Measurements from ENCODE around the gene PGAM2.

The PGAM2 gene

GRCh38 chr7:44103923-44104859 lies 38.8 kb upstream of the PGAM2 start, which contains the start of gene AEBP1:
TSS of gene AEBP1 (plus strand) at chr7:44104345. CDS start at chr7:44104666, 321 bp downstream.
- DNase-seq (ENCODE audit: extremely low read depth in 1 of 2, low read depth in 1 of 2): no peak

GRCh38 chr7:44103566-44103922 lies 38.2 kb upstream of the PGAM2 start:
- DNase-seq (ENCODE audit: extremely low read depth in 1 of 2, low read depth in 1 of 2): no peak

GRCh38 chr7:44102846-44103565 lies 37.6 kb upstream of the PGAM2 start:
- DNase-seq (ENCODE audit: extremely low read depth in 1 of 2, low read depth in 1 of 2): no peak

GRCh38 chr7:44101966-44102845 lies 36.8 kb upstream of the PGAM2 start:
- DNase-seq (ENCODE audit: extremely low read depth in 1 of 2, low read depth in 1 of 2): no peak

- no peak for DNase-seq (ENCODE audit: extremely low read depth in 1 of 2, low read depth in 1 of 2)
These were observed 36.1 kb upstream of the PGAM2 start for GRCh38 chr7:44101303-44101965.

GRCh38 chr7:44100458-44101302 lies 35.3 kb upstream of the PGAM2 start:
- no peak for DNase-seq (ENCODE audit: extremely low read depth in 1 of 2, low read depth in 1 of 2)

GRCh38 chr7:44099669-44100068 lies 34.3 kb upstream of the PGAM2 start:
- no peak for DNase-seq (ENCODE audit: extremely low read depth in 1 of 2, low read depth in 1 of 2)

- DNase-seq (ENCODE audit: extremely low read depth in 1 of 2, low read depth in 1 of 2): no peak
These were observed 33.0 kb upstream of the PGAM2 start for GRCh38 chr7:44098092-44099068.

- no peak for DNase-seq (ENCODE audit: extremely low read depth in 1 of 2, low read depth in 1 of 2)
These were observed 31.9 kb upstream of the PGAM2 start for GRCh38 chr7:44097064-44097932.

GRCh38 chr7:44096326-44096881 lies 31.0 kb upstream of the PGAM2 start:
- no peak for DNase-seq (ENCODE audit: extremely low read depth in 1 of 2, low read depth in 1 of 2)

- DNase-seq (ENCODE audit: extremely low read depth in 1 of 2, low read depth in 1 of 2): no peak
These were observed 30.4 kb upstream of the PGAM2 start for GRCh38 chr7:44095781-44096180.

GRCh38 chr7:44094883-44095592 lies 29.7 kb upstream of the PGAM2 start:
- no peak for DNase-seq (ENCODE audit: extremely low read depth in 1 of 2, low read depth in 1 of 2)

- DNase-seq (ENCODE audit: extremely low read depth in 1 of 2, low read depth in 1 of 2): no peak
These were observed 29.0 kb upstream of the PGAM2 start for GRCh38 chr7:44094365-44094764.

GRCh38 chr7:44093102-44093641 lies 27.8 kb upstream of the PGAM2 start:
- DNase-seq (ENCODE audit: extremely low read depth in 1 of 2, low read depth in 1 of 2): no peak

GRCh38 chr7:44087911-44088838 lies 22.8 kb upstream of the PGAM2 start:
- no peak for DNase-seq (ENCODE audit: extremely low read depth in 1 of 2, low read depth in 1 of 2)

All from stimulated activated CD8-positive, alpha-beta memory T cell treated with anti-CD3 and anti-CD28 coated beads, Interleukin-7, amount 100 ng/mL, for 48 hours (primary cell).